ENCODE data around the gene GFPT1.

Gene GFPT1

DNA sequence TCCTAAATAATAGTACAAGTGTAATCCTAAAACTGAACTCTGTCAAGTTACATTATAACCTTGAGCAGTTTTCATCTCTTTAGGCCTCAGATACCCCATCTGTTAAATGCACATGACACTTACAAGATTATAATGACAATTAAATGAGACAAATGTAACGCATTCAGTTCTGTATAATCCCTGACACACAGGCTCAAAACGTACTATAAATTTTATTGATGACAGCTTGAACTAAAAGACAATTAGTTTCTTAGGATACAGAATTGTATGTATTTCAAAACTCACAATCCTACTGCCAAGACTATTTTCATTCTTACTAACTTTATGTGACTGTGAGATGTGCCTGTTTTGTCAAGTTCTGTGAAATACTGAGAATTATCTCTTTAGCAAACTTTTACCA is 56.2 kb downstream of the GFPT1 start:
- Histone ChIP-seq H3K4me2 (ENCODE audit: low read length) (no peak overlapping the region), H3K27ac (no peak overlapping the region), H2AFZ (no peak overlapping the region), H3K9ac (no peak overlapping the region), H3K79me2 (no peaks in the 10 kb centered on the region), H3K36me3 (ENCODE audit: control insufficient read depth, insufficient read depth, low read length) (no peaks in the 10 kb centered on the region), H3K27me3 (ENCODE audit: control insufficient read depth, insufficient read depth, low read length) (no peaks in the 10 kb centered on the region), H3K4me3 (ENCODE audit: low read depth, low read length) (no peak overlapping the region), H3K4me1 (no peaks in the 10 kb centered on the region), H3K9me3 (ENCODE audit: control insufficient read depth, low read length) (no peaks in the 10 kb centered on the region)
- TF ChIP-seq, protein P1, sequence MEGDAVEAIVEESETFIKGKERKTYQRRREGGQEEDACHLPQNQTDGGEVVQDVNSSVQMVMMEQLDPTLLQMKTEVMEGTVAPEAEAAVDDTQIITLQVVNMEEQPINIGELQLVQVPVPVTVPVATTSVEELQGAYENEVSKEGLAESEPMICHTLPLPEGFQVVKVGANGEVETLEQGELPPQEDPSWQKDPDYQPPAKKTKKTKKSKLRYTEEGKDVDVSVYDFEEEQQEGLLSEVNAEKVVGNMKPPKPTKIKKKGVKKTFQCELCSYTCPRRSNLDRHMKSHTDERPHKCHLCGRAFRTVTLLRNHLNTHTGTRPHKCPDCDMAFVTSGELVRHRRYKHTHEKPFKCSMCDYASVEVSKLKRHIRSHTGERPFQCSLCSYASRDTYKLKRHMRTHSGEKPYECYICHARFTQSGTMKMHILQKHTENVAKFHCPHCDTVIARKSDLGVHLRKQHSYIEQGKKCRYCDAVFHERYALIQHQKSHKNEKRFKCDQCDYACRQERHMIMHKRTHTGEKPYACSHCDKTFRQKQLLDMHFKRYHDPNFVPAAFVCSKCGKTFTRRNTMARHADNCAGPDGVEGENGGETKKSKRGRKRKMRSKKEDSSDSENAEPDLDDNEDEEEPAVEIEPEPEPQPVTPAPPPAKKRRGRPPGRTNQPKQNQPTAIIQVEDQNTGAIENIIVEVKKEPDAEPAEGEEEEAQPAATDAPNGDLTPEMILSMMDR (IDR thresholded peaks at IDR 0.05): no peak

- no peak overlapping the region for H3K4me3 ChIP-seq (ENCODE audit: low read depth, low read length)
- TF ChIP-seq, protein P1 (IDR thresholded peaks at IDR 0.05): no peak
- no peak overlapping the region for H3K4me2 ChIP-seq (ENCODE audit: low read length)
- no peak overlapping the region for H3K9ac ChIP-seq
- no peaks in the 10 kb centered on the region for H3K4me1 ChIP-seq
- H3K9me3 ChIP-seq (ENCODE audit: control insufficient read depth, low read length): no peaks in the 10 kb centered on the region
- no peak overlapping the region for H2AFZ ChIP-seq
- H3K36me3 ChIP-seq (ENCODE audit: control insufficient read depth, insufficient read depth, low read length): no peaks in the 10 kb centered on the region
- no peaks in the 10 kb centered on the region for H3K79me2 ChIP-seq
- H3K27me3 ChIP-seq (ENCODE audit: control insufficient read depth, insufficient read depth, low read length): no peaks in the 10 kb centered on the region
- no peak overlapping the region for H3K27ac ChIP-seq
These were observed 64.4 kb downstream of the GFPT1 start for GRCh38 chr2:69322631-69323030.

DNA sequence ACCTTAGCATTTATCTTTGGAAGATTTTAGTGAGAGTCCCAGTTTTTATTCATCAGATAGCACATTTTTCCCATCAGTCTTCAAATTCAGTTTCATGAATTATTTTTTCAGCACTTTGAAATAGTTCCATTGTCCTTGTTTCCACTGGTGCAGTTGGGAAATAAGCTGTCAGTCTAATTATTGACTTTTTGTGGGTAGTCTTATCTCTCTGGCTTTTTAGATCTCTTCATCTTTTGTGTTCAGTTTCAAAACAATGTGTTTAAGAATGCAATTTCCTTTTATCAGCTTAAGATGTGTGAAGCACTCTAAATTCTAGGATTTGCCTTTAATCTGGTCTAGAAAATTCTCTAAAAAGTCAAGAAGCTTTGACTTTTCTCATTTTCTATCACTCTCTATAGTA is 70.5 kb downstream of the GFPT1 start:
- Histone ChIP-seq H3K79me2 (no peaks in the 10 kb centered on the region), H3K4me3 (ENCODE audit: low read depth, low read length) (no peak overlapping the region), H3K9me3 (ENCODE audit: control insufficient read depth, low read length) (no peaks in the 10 kb centered on the region), H3K36me3 (ENCODE audit: control insufficient read depth, insufficient read depth, low read length) (no peaks in the 10 kb centered on the region), H3K4me1 (no peaks in the 10 kb centered on the region), H3K4me2 (ENCODE audit: low read length) (no peak overlapping the region), H2AFZ (no peak overlapping the region), H3K27me3 (ENCODE audit: control insufficient read depth, insufficient read depth, low read length) (no peaks in the 10 kb centered on the region), H3K27ac (no peak overlapping the region), H3K9ac (no peak overlapping the region)
- TF ChIP-seq, protein P1 (IDR thresholded peaks at IDR 0.05): no peak

GRCh38 chr2:69315160-69315761 is 71.8 kb downstream of the GFPT1 start:
- H3K4me2 ChIP-seq (ENCODE audit: low read length): no peak overlapping the region
- no peak overlapping the region for H3K9ac ChIP-seq
- H3K4me1 ChIP-seq: peaks cover under 1% of the 10 kb centered on the region
- no peak overlapping the region for H2AFZ ChIP-seq
- no peaks in the 10 kb centered on the region for H3K27me3 ChIP-seq (ENCODE audit: control insufficient read depth, insufficient read depth, low read length)
- H3K79me2 ChIP-seq: no peaks in the 10 kb centered on the region
- no peak overlapping the region for H3K4me3 ChIP-seq (ENCODE audit: low read depth, low read length)
- no peaks in the 10 kb centered on the region for H3K36me3 ChIP-seq (ENCODE audit: control insufficient read depth, insufficient read depth, low read length)
- H3K27ac ChIP-seq: no peak overlapping the region
- TF ChIP-seq, protein P1 (IDR thresholded peaks at IDR 0.05): no peak
- H3K9me3 ChIP-seq (ENCODE audit: control insufficient read depth, low read length): no peaks in the 10 kb centered on the region

DNA sequence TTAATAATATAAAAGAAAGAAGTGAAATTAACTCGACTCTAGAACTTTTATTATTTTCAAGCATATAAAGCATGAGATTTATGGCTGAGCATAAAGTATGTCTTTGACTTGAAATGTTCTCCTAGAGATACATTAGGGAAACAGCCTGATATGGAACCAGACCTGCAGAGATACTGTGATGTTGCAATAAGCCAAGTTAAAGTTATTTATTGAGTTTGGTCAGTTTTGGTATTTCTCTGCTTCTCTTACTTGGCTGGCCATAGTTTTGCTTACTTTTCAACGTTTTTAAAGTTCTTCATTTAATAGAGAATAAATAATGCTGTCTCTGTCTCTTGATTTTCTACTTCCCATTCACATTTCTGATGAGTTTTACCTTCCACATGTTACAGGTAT is 76.0 kb downstream of the GFPT1 start:
- TF ChIP-seq, protein P1 (IDR thresholded peaks at IDR 0.05): no peak
- Histone ChIP-seq H3K36me3 (ENCODE audit: control insufficient read depth, insufficient read depth, low read length) (no peaks in the 10 kb centered on the region), H3K9ac (no peak overlapping the region), H2AFZ (no peak overlapping the region), H3K9me3 (ENCODE audit: control insufficient read depth, low read length) (no peaks in the 10 kb centered on the region), H3K27me3 (ENCODE audit: control insufficient read depth, insufficient read depth, low read length) (no peaks in the 10 kb centered on the region), H3K79me2 (no peaks in the 10 kb centered on the region), H3K4me1 (peaks cover 14% of the 10 kb centered on the region), H3K4me2 (ENCODE audit: low read length) (no peak overlapping the region), H3K4me3 (ENCODE audit: low read depth, low read length) (no peak overlapping the region), H3K27ac (no peak overlapping the region)

All from parathyroid adenoma (tissue), 2 donors.